ENCODE results near the gene RALGPS1.

GRCh38 chr9:127249877-127250276 lies 335.3 kb downstream of the RALGPS1 start:
- no peak for TF ChIP-seq CTCF (IDR thresholded peaks at IDR 0.05 in 4 of 5, conservative IDR thresholded peaks at IDR 0.05 in 1 of 5)
- no peak for TF ChIP-seq POLR2A (IDR thresholded peaks at IDR 0.05)

Data from gastrocnemius medialis (tissue), 4 donors.